Activated T-cell treated with anti-CD3 and anti-CD28 coated beads, Interleukin-2, amount 50 U/mL, for 4 hours (primary cell): Measurements from ENCODE around the gene HAPLN2. TPM values are rescaled to one million over a fixed set of nuclear protein-coding genes. Genes with fewer than 3 reads are reported as not detected.

Experiments used
- ATAC-seq, 2 donors: fragments of 200-7000 bp; cut with Tn5 transposase; one replicate each; pipeline ENCODE4 v1.10.0; 2021
- DNase-seq: peaks from one replicate; pipeline ENCODE4 v3.0.0-alpha.2; 2020
- H3K27me3 Mint-ChIP-seq: one replicate; pipeline ENCODE4 v1.8.0; 2021; ENCODE audit warnings: low read depth, mixed read lengths
- H3K36me3 Mint-ChIP-seq: one replicate; pipeline ENCODE4 v1.8.0; 2022; ENCODE audit warnings: mixed read lengths; ENCODE audit not compliant: insufficient read depth
- H3K4me1 Mint-ChIP-seq: one replicate; pipeline ENCODE4 v1.8.0; 2021; ENCODE audit warnings: low read depth, mixed read lengths
- H3K4me3 Mint-ChIP-seq: one replicate; pipeline ENCODE4 v1.8.0; 2021; ENCODE audit warnings: mild to moderate bottlenecking, moderate library complexity, mixed read lengths
- H3K9me3 Mint-ChIP-seq: one replicate; pipeline ENCODE4 v1.8.0; 2021; ENCODE audit warnings: mixed read lengths
- total RNA-seq, 3 donors: library from RNA; stranded (reverse); gene quantifications; one replicate each; pipeline ENCODE4 v1.2.1, GENCODE V29; 2021

The HAPLN2 gene
- total RNA-seq, 3 donors from 2014 or later: not detected

GRCh38 chr1:156654700-156655099 is 35.5 kb downstream of the HAPLN2 start:
- no peaks in the 10 kb centered on the region for H3K36me3 Mint-ChIP-seq
- no peak for ATAC-seq
- H3K4me1 Mint-ChIP-seq: peaks cover 29% of the 10 kb centered on the region

DNA sequence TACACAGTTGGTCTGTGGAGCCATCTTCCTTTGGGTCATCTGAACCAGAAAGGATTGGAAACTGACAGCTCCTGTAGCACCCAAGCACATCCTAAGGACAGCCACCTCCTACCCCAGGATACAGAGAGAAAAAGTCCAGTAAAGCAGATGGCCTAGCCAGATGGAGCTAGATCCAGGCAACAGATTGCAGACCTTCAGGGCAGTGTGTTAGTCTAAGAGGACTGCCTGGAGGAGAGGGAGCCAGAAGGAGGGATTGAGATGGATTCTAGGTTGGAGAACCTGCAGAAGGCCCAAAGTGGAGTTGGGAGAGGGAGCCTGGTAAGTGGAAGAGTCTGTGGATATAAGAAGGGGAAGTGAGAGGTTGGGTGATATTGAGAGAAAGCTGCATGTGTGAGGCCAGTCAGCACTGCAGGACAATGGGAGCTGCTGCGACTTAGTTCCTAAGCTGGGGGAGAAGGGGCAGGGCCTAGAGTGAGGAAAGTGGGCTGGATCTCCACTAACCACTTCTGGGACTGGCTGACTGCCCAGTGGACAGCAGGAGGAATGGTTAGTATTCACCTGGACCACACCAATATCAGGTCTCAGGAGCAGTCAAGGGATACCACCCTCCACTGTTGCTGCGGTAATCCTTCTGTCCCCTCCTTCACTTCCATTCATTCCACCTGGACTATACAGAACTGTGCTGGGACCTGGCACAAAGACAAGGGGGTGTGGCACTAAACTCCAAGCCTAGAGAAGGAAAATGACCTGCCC is 36.1 kb downstream of the HAPLN2 start:
- no peak for ATAC-seq
- peaks cover 68% of the 10 kb centered on the region for H3K27me3 Mint-ChIP-seq
- no peak for DNase-seq
- H3K9me3 Mint-ChIP-seq: no peaks in the 10 kb centered on the region
- H3K36me3 Mint-ChIP-seq: no peaks in the 10 kb centered on the region
- H3K4me1 Mint-ChIP-seq: peaks cover 34% of the 10 kb centered on the region
- peak overlapping the region; percentile 22 for H3K4me3 Mint-ChIP-seq

More at GRCh38 chr1:156654700-156655099, 35.5 kb downstream of the HAPLN2 start:
- DNase-seq: no peak
- H3K4me3 Mint-ChIP-seq: no peak overlapping the region
- H3K27me3 Mint-ChIP-seq: peaks cover 71% of the 10 kb centered on the region
- H3K9me3 Mint-ChIP-seq: no peaks in the 10 kb centered on the region

GRCh38 chr1:156655904-156656516 is 36.8 kb downstream of the HAPLN2 start:
- Mint-ChIP-seq H3K4me1 (peaks cover 41% of the 10 kb centered on the region), H3K4me3 (no peak overlapping the region)

GRCh38 chr1:156656806-156657740 is 37.9 kb downstream of the HAPLN2 start:
- Mint-ChIP-seq H3K9me3 (no peaks in the 10 kb centered on the region), H3K36me3 (no peaks in the 10 kb centered on the region), H3K4me3 (peak overlapping the region; percentile 79), H3K4me1 (peaks cover 48% of the 10 kb centered on the region), H3K27me3 (peaks cover 55% of the 10 kb centered on the region)
- ATAC-seq (peak; percentile 64), DNase-seq (peak; percentile 75)

More at GRCh38 chr1:156655904-156656516, 36.8 kb downstream of the HAPLN2 start:
- peaks cover 62% of the 10 kb centered on the region for H3K27me3 Mint-ChIP-seq
- no peaks in the 10 kb centered on the region for H3K9me3 Mint-ChIP-seq
- ATAC-seq: no peak
- H3K36me3 Mint-ChIP-seq: no peaks in the 10 kb centered on the region
- DNase-seq: no peak

DNA sequence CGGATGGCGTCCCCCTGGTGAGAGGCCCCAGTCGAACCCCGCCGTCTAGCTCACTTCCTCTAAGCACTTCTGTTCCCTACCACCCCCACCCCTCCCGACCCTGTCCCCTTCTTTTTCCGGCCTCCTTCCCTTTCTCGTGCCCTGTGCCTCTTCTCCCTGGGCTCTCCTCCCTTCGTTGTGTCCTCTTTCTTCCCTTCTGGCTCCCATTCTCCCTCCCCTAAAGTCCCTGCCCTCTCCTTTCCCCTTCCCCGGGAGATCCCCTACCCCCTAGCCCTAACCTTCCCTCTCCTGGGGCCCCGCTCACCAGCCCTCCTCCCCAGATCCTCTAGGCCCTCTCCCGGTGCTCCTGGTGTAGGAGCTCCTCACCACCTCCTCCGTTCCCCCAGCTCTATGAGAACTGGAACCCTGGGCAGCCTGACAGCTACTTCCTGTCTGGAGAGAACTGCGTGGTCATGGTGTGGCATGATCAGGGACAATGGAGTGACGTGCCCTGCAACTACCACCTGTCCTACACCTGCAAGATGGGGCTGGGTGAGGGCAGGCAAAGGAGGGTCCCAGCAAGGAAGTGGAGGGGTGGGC is 38.6 kb downstream of the HAPLN2 start:
- Mint-ChIP-seq H3K9me3 (no peaks in the 10 kb centered on the region), H3K27me3 (peaks cover 48% of the 10 kb centered on the region), H3K4me1 (peaks cover 49% of the 10 kb centered on the region), H3K4me3 (peak overlapping the region; percentile 79), H3K36me3 (no peaks in the 10 kb centered on the region)
- no peak for DNase-seq
- ATAC-seq: no peak

DNA sequence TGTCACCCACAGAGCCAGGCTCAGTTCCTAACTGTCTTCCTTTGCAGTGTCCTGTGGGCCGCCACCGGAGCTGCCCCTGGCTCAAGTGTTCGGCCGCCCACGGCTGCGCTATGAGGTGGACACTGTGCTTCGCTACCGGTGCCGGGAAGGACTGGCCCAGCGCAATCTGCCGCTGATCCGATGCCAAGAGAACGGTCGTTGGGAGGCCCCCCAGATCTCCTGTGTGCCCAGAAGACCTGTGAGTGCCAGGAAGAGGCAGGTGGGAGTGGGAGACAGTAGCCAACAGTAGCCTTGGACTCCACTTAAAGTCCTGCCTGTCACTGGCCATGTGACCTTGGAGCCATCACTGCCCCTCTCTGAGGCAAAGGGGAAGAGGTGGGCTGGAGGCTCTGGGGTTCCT is 39.3 kb downstream of the HAPLN2 start:
- Mint-ChIP-seq H3K27me3 (peaks cover 41% of the 10 kb centered on the region), H3K4me1 (peaks cover 49% of the 10 kb centered on the region), H3K36me3 (no peaks in the 10 kb centered on the region), H3K4me3 (no peak overlapping the region), H3K9me3 (no peaks in the 10 kb centered on the region)
- no peak for DNase-seq
- no peak for ATAC-seq

GRCh38 chr1:156658945-156659574 is 39.8 kb downstream of the HAPLN2 start:
- no peak overlapping the region for H3K4me3 Mint-ChIP-seq
- H3K9me3 Mint-ChIP-seq: no peaks in the 10 kb centered on the region
- H3K36me3 Mint-ChIP-seq: no peaks in the 10 kb centered on the region
- no peak for DNase-seq
- no peak for ATAC-seq
- peaks cover 35% of the 10 kb centered on the region for H3K27me3 Mint-ChIP-seq
- peaks cover 49% of the 10 kb centered on the region for H3K4me1 Mint-ChIP-seq

DNA sequence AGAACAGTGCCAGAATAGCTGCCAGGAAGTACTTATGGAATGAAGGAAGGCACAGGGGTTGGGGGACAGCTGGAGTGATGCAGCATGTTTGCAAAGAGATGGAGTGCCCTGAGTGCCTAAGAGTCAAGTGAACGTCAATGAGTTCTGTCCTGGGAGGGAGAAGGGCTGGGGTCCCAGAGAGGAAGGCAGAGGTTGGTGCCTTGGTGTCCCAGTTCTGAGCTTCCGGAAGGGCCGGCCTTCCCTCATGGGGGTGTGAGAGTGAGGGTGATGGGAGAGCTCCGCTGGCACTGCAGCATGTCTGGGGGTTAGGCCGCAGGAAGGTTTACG is 40.4 kb downstream of the HAPLN2 start:
- DNase-seq: no peak
- no peaks in the 10 kb centered on the region for H3K36me3 Mint-ChIP-seq
- H3K4me3 Mint-ChIP-seq: peak overlapping the region; percentile 14
- no peak for ATAC-seq
- H3K9me3 Mint-ChIP-seq: no peaks in the 10 kb centered on the region
- H3K4me1 Mint-ChIP-seq: peaks cover 49% of the 10 kb centered on the region
- H3K27me3 Mint-ChIP-seq: peaks cover 30% of the 10 kb centered on the region

DNA sequence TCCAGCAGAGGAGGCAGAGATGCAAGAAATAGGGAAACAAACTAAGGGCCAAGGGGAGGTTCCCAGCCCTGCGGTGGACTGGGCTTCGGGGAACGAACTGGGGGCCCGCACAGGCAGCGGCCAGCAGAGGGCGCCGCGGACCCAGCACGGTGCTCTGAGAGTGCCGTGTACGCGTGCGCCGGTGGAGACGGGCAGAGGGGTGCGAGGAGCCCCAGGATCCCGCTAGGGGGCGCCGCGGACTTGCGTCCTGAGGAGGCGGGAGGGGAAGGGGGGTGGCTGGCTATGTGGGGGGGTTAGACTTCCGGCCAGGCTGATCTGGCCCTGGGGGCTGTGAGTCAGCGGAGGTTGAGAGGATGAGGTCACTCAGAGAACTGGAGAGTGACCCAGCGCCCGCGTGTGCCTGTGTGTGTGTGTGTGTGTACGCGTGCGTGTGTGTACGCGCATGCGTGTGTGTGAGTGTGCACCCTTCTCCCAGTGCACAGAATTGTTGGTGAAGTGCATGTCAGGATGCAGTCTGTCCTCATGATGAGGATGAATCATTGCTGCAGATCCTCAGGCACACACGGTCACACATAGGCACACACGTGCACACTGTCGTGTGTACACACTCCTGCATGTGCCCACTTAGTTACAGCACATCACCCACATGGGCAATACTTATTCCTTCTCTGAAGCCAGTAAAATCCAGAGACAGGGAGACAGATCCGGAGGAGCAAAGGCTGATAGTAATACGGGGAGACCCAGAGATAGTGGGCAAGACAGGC is 41.0 kb downstream of the HAPLN2 start:
- ATAC-seq (peak; percentile 81 to 89), DNase-seq (peak; percentile 87)
- peak overlapping the region; percentile 16 for H3K4me3 Mint-ChIP-seq
- no peaks in the 10 kb centered on the region for H3K36me3 Mint-ChIP-seq
- H3K9me3 Mint-ChIP-seq: no peaks in the 10 kb centered on the region
- peaks cover 49% of the 10 kb centered on the region for H3K4me1 Mint-ChIP-seq
- H3K27me3 Mint-ChIP-seq: peaks cover 26% of the 10 kb centered on the region

DNA sequence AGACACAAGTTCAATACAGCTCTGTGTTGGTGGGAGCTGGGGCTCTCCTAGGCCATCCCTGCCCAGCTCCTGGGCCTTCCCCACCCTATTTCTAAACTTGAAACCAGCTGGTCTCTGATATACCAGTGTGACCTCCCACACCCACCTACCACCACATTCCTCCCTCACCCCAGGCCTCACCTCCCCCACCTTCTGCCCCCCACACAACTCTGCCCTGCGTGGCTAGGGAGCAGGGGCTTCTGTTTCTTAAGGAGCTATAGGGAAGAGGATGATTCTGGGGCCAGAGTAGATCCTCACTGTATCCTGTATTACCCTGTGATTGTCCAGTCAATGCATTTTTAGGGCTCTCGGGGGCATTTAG is 41.5 kb downstream of the HAPLN2 start:
- H3K4me1 Mint-ChIP-seq: peaks cover 49% of the 10 kb centered on the region
- H3K4me3 Mint-ChIP-seq: peak overlapping the region; percentile 49
- peak in 1 of 2 donors; percentile 4 for ATAC-seq

DNA sequence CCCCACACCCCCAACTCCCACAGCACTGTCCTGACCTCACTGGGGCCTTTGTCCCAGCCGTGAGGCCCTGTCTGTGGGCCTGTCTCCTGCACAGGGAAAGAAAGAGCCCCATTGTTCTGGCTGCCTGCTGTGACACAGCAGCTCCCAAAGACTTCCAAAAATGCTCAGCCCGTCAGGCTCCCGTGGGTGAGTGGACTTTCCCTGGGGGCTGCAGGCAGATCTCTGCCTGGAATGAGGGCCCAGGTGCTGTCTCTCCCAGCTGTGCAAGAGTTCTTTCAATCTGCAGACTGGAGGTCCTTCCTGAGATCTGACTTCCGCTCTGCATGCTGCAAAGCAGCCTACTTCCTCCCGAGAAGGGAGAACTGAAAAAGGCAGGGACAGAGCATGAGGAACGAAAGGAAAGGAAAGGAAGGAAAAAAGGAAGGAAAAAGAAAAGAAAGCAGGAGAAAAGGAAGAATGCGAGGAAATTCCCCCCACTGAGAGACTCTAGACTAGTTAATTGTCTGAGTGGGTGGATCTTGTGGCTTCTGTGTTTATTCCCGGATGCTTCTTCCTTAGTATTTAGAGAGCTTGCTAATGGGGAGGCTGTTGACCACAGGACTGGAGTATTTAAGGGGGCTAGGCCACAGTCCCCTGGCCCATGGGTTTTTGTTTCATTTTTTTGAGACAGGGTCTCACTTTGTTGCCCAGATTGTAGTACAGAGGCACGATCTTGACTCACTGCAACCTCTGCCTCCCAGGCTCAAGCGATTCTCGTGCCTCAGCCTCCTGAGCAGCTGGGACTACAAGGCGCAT is 43.0 kb downstream of the HAPLN2 start:
- Mint-ChIP-seq H3K4me3 (no peak overlapping the region), H3K27me3 (peaks cover 5% of the 10 kb centered on the region), H3K4me1 (peaks cover 39% of the 10 kb centered on the region), H3K36me3 (no peaks in the 10 kb centered on the region), H3K9me3 (no peaks in the 10 kb centered on the region)
- ATAC-seq (no peak), DNase-seq (no peak)

More for the DNA sequence above, 41.5 kb downstream of the HAPLN2 start:
- peaks cover 20% of the 10 kb centered on the region for H3K27me3 Mint-ChIP-seq
- H3K36me3 Mint-ChIP-seq: no peaks in the 10 kb centered on the region
- no peak for DNase-seq
- H3K9me3 Mint-ChIP-seq: no peaks in the 10 kb centered on the region

DNA sequence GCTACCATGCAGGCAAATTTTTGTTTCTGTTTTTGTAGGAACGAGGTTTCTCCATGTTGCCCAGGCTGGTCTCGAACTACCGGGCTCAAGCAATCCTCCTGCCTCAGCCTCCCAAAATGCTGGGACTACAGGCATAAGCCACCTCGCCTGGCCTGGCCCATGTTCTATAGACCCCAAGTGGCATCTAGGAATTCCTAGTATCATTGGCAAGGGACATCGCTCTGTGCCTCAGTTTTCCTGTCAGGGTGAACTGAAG is 43.5 kb downstream of the HAPLN2 start:
- peaks cover 34% of the 10 kb centered on the region for H3K4me1 Mint-ChIP-seq

GRCh38 chr1:156663178-156663577 is 44.0 kb downstream of the HAPLN2 start:
- Mint-ChIP-seq H3K36me3 (no peaks in the 10 kb centered on the region), H3K27me3 (peaks cover 1% of the 10 kb centered on the region), H3K4me1 (peaks cover 33% of the 10 kb centered on the region), H3K9me3 (no peaks in the 10 kb centered on the region), H3K4me3 (no peak overlapping the region)
- DNase-seq (no peak), ATAC-seq (no peak)

More for the DNA sequence above, 43.5 kb downstream of the HAPLN2 start:
- ATAC-seq: no peak
- H3K4me3 Mint-ChIP-seq: no peak overlapping the region
- H3K9me3 Mint-ChIP-seq: no peaks in the 10 kb centered on the region
- DNase-seq: no peak
- no peaks in the 10 kb centered on the region for H3K36me3 Mint-ChIP-seq
- peaks cover 1% of the 10 kb centered on the region for H3K27me3 Mint-ChIP-seq
